AML-193 (cell line): ENCODE results near the gene GGT6.

Experiments used
- DNase-seq, 2 experiments: peaks; one replicate each; lab custom pipeline; 2025; lab: John Stamatoyannopoulos, UW

GGT6 gene

DNA sequence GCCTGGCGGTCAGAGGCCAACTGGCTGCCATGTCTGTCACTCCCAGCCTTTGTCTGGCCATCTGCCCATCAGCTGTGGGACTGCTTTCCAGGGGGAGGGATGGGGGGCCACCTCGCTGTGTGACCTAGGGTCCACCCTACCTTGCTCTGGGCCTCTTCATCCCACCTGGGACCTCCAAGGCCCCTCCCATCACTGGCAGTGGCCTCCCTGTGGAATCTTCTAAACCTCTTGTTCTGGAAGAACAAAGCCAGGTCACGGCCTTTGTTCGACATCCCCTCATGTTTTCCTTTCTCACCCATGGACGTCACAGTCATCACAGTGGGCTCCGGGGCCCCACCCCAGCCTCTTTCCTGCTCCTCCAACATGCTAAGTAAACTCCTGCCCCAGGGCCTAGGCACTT is 37.7 kb downstream of the GGT6 start:
- no peak for DNase-seq

DNA sequence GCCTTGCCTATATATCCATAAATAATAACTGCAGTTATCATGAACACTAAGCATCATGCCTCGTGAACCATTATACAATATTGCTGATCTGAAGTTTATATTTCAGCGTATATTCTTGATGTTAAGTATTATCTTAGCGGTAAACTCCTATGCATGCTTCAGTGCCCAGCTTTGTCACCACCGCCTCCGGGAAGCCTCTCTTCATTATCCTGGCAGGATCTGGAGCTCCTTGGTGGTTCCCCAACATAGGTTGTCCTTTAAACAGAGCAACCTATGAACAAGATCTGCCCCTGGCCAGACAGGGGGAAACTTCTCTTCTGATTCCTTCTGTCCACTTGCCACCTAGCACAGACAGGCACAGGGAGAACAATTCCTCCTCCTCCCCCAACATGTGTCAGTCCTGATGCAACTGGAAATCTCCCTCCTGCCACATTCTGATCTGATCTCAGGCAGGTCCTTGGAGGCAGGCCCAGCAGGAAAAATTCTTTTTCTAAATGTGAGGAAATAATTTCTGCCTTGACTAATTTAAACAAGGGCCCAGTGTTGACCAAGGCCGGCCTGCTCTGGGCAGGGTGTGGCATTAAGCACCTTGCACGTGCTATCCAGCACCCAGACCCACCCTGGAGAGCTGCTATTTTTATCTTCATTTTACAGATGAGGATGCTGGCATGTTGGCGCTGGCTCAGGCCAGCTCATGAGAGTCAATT is 39.3 kb downstream of the GGT6 start:
- no peak for DNase-seq

- no peak for DNase-seq
Measured at GRCh38 chr17:4520060-4520893, 40.1 kb downstream of the GGT6 start.

- DNase-seq = no peak
Measured at GRCh38 chr17:4519361-4519788, 41.0 kb downstream of the GGT6 start.

GRCh38 chr17:4518901-4519300 is 41.5 kb downstream of the GGT6 start:
- DNase-seq = no peak

DNA sequence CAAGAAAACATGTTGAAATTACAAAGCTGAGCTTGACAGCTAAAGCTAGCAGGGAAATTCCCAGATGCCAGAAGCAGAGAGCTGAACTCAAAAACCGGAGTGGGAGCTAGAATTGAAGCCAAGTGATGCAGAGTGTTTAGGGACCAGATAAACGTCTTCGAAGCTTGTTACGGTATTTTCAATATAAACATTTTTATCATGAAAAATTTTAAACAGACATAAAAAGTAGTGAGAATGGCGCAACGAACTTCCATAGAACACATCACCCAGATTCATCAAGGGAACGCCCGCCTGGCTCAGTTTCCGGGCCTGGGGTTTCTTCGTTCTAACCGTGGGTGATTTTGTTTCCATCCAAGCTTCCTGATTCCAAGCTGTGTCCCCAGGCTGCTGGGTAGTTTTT is 43.6 kb downstream of the GGT6 start:
- no peak for DNase-seq

DNA sequence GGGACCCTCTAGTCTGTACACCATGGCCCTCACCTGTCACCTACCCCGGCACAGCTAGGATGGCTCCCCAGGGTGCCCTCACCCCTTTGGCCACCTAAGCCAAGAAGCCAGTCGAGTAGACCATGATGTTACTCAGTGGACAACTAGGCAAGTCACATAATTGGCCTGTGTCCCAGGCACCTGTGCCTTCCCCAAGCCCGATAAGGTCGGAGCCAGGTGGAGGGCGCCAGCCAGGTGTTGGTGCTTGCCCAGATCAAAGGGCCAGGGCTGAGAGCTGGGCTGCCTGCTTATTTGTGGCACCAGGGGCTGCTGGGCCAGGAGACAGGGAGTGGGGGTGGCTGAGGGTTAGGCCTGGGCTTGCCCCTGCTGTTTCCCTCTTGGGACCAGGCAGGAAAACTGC is 44.9 kb downstream of the GGT6 start:
- DNase-seq = no peak

DNA sequence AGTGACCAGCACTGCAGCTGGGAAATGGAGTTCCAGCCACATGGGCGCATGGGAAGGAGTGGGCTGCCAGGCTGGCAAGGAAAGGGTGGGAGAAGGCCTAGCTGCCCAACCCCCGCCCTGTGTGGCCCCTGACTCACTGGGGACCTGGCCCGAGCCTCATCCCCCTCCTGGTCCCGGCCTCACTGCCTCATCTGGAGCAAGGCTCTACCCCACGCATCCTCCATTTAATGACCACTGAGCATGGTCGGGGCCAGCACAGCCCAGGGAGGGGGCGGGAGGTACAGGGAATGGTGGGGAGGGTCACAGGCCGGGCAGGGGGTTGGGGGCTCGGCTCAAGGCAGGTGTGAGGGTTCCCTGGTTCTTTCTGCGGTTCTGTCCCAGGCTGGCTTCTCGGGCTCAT is 45.6 kb downstream of the GGT6 start:
- DNase-seq = no peak

DNA sequence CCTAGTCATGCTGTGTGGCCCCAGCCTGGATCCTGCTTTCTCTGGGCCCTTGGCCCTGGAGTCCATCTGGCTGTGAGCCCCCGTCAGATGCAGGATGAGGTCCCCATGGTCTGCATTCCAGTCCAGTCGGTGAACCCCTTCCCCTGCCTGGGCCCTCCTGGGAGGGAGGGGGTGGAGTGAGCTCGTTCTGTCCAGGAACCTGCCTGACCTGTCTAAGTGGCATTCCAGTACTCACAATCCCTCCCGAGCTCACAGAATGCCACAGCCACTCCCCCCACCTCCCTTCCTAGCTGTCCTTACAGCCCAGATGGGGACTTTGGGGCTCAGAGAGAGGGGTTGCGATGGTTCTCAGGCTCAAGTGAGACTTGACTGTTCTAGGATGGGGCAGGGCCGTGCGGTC is 46.2 kb downstream of the GGT6 start:
- no peak for DNase-seq

- DNase-seq = no peak
Measured at GRCh38 chr17:4513113-4514032, 47.0 kb downstream of the GGT6 start.

- DNase-seq = no peak
Measured at GRCh38 chr17:4512156-4513112, 47.9 kb downstream of the GGT6 start.

- no peak for DNase-seq
Measured at GRCh38 chr17:4511199-4511932, 49.0 kb downstream of the GGT6 start.

GRCh38 chr17:4510618-4510941 is 49.8 kb downstream of the GGT6 start:
- no peak for DNase-seq

- DNase-seq = no peak
Measured at GRCh38 chr17:4509923-4510617, 50.3 kb downstream of the GGT6 start.

DNA sequence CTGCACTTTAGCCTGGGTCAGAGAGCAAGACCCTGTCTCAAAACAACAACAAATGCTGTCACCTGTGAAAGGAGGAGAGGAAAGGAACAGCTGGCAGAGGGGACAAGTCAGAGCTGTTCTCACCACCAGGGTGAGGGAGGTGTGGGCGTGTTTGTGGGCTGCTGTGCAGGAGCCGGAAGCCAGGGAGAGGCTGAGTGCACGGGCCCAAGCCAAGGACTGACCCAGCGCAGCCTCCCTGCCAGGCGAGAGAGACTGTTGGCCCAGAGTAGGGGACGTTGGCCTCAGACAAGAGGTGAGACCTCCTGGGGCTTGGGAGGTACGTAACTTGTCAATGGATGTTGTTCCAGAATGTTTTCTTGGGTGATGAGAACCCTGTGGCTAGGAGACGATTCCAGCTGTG is 51.0 kb downstream of the GGT6 start:
- DNase-seq = no peak

GRCh38 chr17:4508207-4508606 is 52.2 kb downstream of the GGT6 start:
- DNase-seq = no peak

GRCh38 chr17:4507361-4508111 is 52.8 kb downstream of the GGT6 start:
- no peak for DNase-seq
